NCI-H82 treated with DMSO at 0.1 percent for 48 hours (cell line): Measurements from ENCODE around the gene HEXD.

Experiments
- DNase-seq: peaks from one replicate; lab custom pipeline; 2025; ENCODE audit not compliant: unreplicated experiment; lab: John Stamatoyannopoulos, UW

HEXD gene

GRCh38 chr17:82486231-82487094 lies 68.3 kb downstream of the HEXD start:
- no peak for DNase-seq

- DNase-seq = no peak
Observed at GRCh38 chr17:82487910-82488309, 69.8 kb downstream of the HEXD start.

- DNase-seq = no peak
Observed at GRCh38 chr17:82489117-82489516, 71.0 kb downstream of the HEXD start.

GRCh38 chr17:82489851-82490511 lies 71.8 kb downstream of the HEXD start:
- no peak for DNase-seq

GRCh38 chr17:82490512-82491195 lies 72.5 kb downstream of the HEXD start:
- no peak for DNase-seq

GRCh38 chr17:82491196-82491530 lies 73.0 kb downstream of the HEXD start:
- DNase-seq = no peak

GRCh38 chr17:82491533-82491932 lies 73.4 kb downstream of the HEXD start:
- DNase-seq = no peak
